Natural killer cell (primary cell): Measurements from ENCODE around the gene SMC4. TPM values are rescaled to one million over a fixed set of nuclear protein-coding genes. Genes with fewer than 3 reads are reported as not detected.

Source experiments
- total RNA-seq, 4 donors: library from RNA; stranded (reverse); fragments of 120-200 nt in 1 of 4; gene quantifications; one replicate each; pipeline versions ENCODE4 v1.2.3 to v1.2.4, GENCODE V29; 2013 to 2022

Gene SMC4
- total RNA-seq, 3 donors from 2014 or later (not counting 1 experiment from before 2014, with no cell fraction given), result 83.4 to 99.3 (median 92.0) TPM

Other genes with a start within 250 kb of the SMC4 start
- gene C3orf80, start 174.2 kb upstream of the SMC4 start, total RNA-seq, result not detected
- gene IFT80, start 425 bp upstream of the SMC4 start, total RNA-seq, result 10 to 100 TPM; 22.6 to 22.9 (median 22.9) TPM
- gene TRIM59, start 50.1 kb downstream of the SMC4 start, total RNA-seq, result 10 to 100 TPM; 16.7 to 20.3 (median 17.9) TPM
- gene KPNA4, start 165.9 kb downstream of the SMC4 start, total RNA-seq, result 10 to 100 TPM; 69.1 to 81.7 (median 74.1) TPM